ENCODE measurements around the gene KCNIP2.

GRCh38 chr10:101826852-101827434 lies 16.7 kb downstream of the KCNIP2 start:
- TF ChIP-seq REST (IDR thresholded peaks at IDR 0.05; ENCODE audit: insufficient read depth in 1 of 2, low read depth in 2 of 2, low read length in 1 of 2) (no peak), CTCF (IDR thresholded peaks at IDR 0.05) (no peak), POLR2AphosphoS5 (IDR thresholded peaks at IDR 0.05; ENCODE audit: low read depth, low read length) (no peak)

Data from Panc1 (cell line).